OCI-LY1 (cell line): ENCODE results near the gene TRMT44.

Experiments
- EZH2 ChIP-seq: fragments of 200-600 bp; sonication (generic), shearing (Covaris generic); IDR thresholded peaks from 2 replicates; pipeline ENCODE4 v1.8.0; 2017; ENCODE audit warnings: borderline replicate concordance, mixed run types, mild to moderate bottlenecking, antibody characterized with exemption, low read length, moderate library complexity, mixed read lengths
- TF ChIP-seq, protein P1 (sequence below): fragments of 200-600 bp; sonication (generic), shearing (Covaris generic); IDR thresholded peaks from 2 replicates; pipeline ENCODE4 v1.5.1; 2017; ENCODE audit warnings: mild to moderate bottlenecking, antibody characterized with exemption, low read length, moderate library complexity, mixed read lengths

DNA sequence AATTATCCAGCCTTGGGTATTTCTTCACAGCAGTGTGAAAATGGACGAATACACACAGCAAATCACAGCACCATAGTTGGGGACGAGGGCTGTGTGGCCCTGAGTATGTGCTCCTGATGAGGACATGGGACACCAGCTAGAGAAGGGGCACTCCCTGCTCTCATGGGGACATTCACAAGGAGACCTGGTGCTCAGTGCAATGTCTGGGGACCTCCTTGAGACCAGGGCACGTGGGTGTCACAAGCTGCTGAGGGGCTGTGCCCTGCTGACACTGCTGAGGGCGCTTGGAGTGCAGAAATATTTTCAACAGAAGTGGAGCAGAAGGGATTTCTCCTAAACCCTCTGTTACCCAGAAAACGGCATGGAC lies 65.4 kb downstream of the TRMT44 start:
- TF ChIP-seq, protein P1, sequence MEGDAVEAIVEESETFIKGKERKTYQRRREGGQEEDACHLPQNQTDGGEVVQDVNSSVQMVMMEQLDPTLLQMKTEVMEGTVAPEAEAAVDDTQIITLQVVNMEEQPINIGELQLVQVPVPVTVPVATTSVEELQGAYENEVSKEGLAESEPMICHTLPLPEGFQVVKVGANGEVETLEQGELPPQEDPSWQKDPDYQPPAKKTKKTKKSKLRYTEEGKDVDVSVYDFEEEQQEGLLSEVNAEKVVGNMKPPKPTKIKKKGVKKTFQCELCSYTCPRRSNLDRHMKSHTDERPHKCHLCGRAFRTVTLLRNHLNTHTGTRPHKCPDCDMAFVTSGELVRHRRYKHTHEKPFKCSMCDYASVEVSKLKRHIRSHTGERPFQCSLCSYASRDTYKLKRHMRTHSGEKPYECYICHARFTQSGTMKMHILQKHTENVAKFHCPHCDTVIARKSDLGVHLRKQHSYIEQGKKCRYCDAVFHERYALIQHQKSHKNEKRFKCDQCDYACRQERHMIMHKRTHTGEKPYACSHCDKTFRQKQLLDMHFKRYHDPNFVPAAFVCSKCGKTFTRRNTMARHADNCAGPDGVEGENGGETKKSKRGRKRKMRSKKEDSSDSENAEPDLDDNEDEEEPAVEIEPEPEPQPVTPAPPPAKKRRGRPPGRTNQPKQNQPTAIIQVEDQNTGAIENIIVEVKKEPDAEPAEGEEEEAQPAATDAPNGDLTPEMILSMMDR = no peak
- TF ChIP-seq EZH2 = no peak
